CD4-positive, CD25-positive, alpha-beta regulatory T cell (primary cell): ENCODE results near the gene IARS1. TPM values are rescaled to one million over a fixed set of nuclear protein-coding genes. Genes with fewer than 3 reads are reported as not detected.

Experiments
- ATAC-seq, 2 donors: fragments of 150-1000 bp; cut with Tn5 transposase; one replicate each; pipeline ENCODE4 v1.10.0; 2021; ENCODE audit warnings: low read depth in 2 of 2, moderate number of reproducible peaks in 2 of 2, moderate library complexity in 1 of 2
- DNase-seq, 3 donors: peaks; one replicate each; pipeline versions ENCODE4 v3.0.0 to v3.0.0-alpha.2; 2012 to 2022; ENCODE audit warnings: mixed read lengths in 1 of 3
- H3K27ac ChIP-seq: one replicate; pipeline ENCODE4 v1.7.0; 2013; ENCODE audit warnings: mild to moderate bottlenecking, low read length; ENCODE audit not compliant: insufficient read depth, poor library complexity, severe bottlenecking
- H3K27me3 ChIP-seq: one replicate; pipeline ENCODE4 v1.7.0; 2013; ENCODE audit warnings: low read length; ENCODE audit not compliant: control insufficient read depth, insufficient read depth
- H3K36me3 ChIP-seq: one replicate; pipeline ENCODE4 v1.7.0; 2013; ENCODE audit warnings: mild to moderate bottlenecking, low read length, moderate library complexity; ENCODE audit not compliant: control insufficient read depth, insufficient read depth
- H3K4me1 ChIP-seq: 2 replicates; pipeline ENCODE4 v1.7.0; 2013; ENCODE audit warnings: mild to moderate bottlenecking, low read length; ENCODE audit not compliant: insufficient read depth, control insufficient read depth, poor library complexity, severe bottlenecking
- H3K4me3 ChIP-seq: one replicate; pipeline ENCODE4 v1.7.0; 2013; ENCODE audit warnings: low read depth, mild to moderate bottlenecking, low read length, moderate library complexity
- H3K9me3 ChIP-seq, 2 experiments: 1 replicate in 1 of 2; 2 replicates in 1 of 2; pipeline ENCODE4 v1.7.0; 2013; ENCODE audit warnings: low read length in 2 of 2, mild to moderate bottlenecking in 1 of 2, moderate library complexity in 1 of 2; ENCODE audit not compliant: control insufficient read depth in 2 of 2
- H3K27ac Mint-ChIP-seq, 3 donors: one replicate each; pipeline ENCODE4 v1.8.0; 2020 to 2022; ENCODE audit warnings: mild to moderate bottlenecking in 3 of 3, mixed read lengths in 3 of 3, moderate library complexity in 2 of 3
- H3K27me3 Mint-ChIP-seq: one replicate; pipeline ENCODE4 v1.8.0; 2022; ENCODE audit warnings: mild to moderate bottlenecking, mixed read lengths
- H3K36me3 Mint-ChIP-seq: one replicate; pipeline ENCODE4 v1.8.0; 2020; ENCODE audit warnings: mixed read lengths
- H3K4me1 Mint-ChIP-seq, 4 donors: one replicate each; pipeline ENCODE4 v1.8.0; 2020 to 2022; ENCODE audit warnings: mixed read lengths in 4 of 4, mild to moderate bottlenecking in 1 of 4
- H3K4me3 Mint-ChIP-seq, 4 donors: one replicate each; pipeline ENCODE4 v1.8.0; 2020 to 2022; ENCODE audit warnings: mild to moderate bottlenecking in 4 of 4, mixed read lengths in 4 of 4, moderate library complexity in 3 of 4
- H3K9me3 Mint-ChIP-seq, 7 donors: one replicate each; pipeline ENCODE4 v1.8.0; 2020 to 2022; ENCODE audit warnings: mixed read lengths in 7 of 7, mild to moderate bottlenecking in 3 of 7, moderate library complexity in 2 of 7
- polyA plus RNA-seq, 4 donors: library from polyadenylated mRNA; unstranded; fragments of 300-500 nt; fragmentation: Illumina TruSeq; gene quantifications; one replicate each; pipeline ENCODE4 v1.2.3, GENCODE V29; 2021
- total RNA-seq: library from RNA; stranded (reverse); gene quantifications from one replicate; pipeline ENCODE4 v1.2.3, GENCODE V29; 2022

Gene IARS1
- total and polyA plus RNA-seq, 5 donors from 2014 or later = 51.1 to 67.1 (median 52.1) TPM

- Mint-ChIP-seq H3K9me3 (no peaks in the 10 kb centered on the region), H3K4me3 (peak overlapping the region; percentile 92 to 100 (median 99)), H3K4me1 (peaks cover 15 to 50% (median 32%) of the 10 kb centered on the region in 4 donors), H3K27me3 (peaks cover 5% of the 10 kb centered on the region), H3K27ac (peak overlapping the region; percentile 98 to 100 (median 99)), H3K36me3 (peaks cover 14% of the 10 kb centered on the region)
- H3K27me3 ChIP-seq = no peaks in the 10 kb centered on the region
- peaks cover 22% of the 10 kb centered on the region for H3K4me1 ChIP-seq
- DNase-seq = no peak
- no peaks in the 10 kb centered on the region for H3K9me3 ChIP-seq
- H3K27ac ChIP-seq = peak overlapping the region; percentile 92
- no peak for ATAC-seq
- H3K4me3 ChIP-seq = peak overlapping the region; percentile 99
- peaks cover 20% of the 10 kb centered on the region for H3K36me3 ChIP-seq
These were observed 32.5 kb upstream of the IARS1 start for GRCh38 chr9:92325991-92326500.

GRCh38 chr9:92325269-92325990, 31.9 kb upstream of the IARS1 start, which contains the start of the genes CENPP and NOL8:
Gene CENPP (plus strand): TSS chr9:92325953.
Gene NOL8 (minus strand): TSS chr9:92325350. CDS start chr9:92324161, 1,189 bp downstream.
- ATAC-seq (peak; percentile 96), DNase-seq (peak; percentile 77 to 94 (median 91))
- Histone ChIP-seq H3K9me3 (no peaks in the 10 kb centered on the region), H3K27me3 (no peaks in the 10 kb centered on the region), H3K36me3 (peaks cover 25% of the 10 kb centered on the region), H3K4me1 (peaks cover 22% of the 10 kb centered on the region), H3K27ac (peak within 1 kb of the TSS; percentile 92), H3K4me3 (peak within 1 kb of the TSS; percentile 99)
- Mint-ChIP-seq H3K27ac (peak within 1 kb of the TSS; percentile 98 to 100 (median 99)), H3K4me1 (peaks cover 17 to 50% (median 33%) of the 10 kb centered on the region in 4 donors), H3K4me3 (peak within 1 kb of the TSS; percentile 92 to 100 (median 99)), H3K27me3 (peaks cover 5% of the 10 kb centered on the region), H3K9me3 (no peaks in the 10 kb centered on the region), H3K36me3 (peaks cover 18% of the 10 kb centered on the region)

GRCh38 chr9:92324889-92325268, 31.4 kb upstream of the IARS1 start:
- no peaks in the 10 kb centered on the region for H3K9me3 Mint-ChIP-seq
- peaks cover 31% of the 10 kb centered on the region for H3K36me3 ChIP-seq
- DNase-seq = no peak
- H3K4me3 Mint-ChIP-seq = peak overlapping the region; percentile 92 to 100 (median 99)
- H3K27ac Mint-ChIP-seq = peak overlapping the region; percentile 98 to 100 (median 99)
- ATAC-seq = peak; percentile 1 to 5
- H3K4me1 ChIP-seq = peaks cover 22% of the 10 kb centered on the region
- H3K27ac ChIP-seq = peak overlapping the region; percentile 92
- H3K27me3 Mint-ChIP-seq = peaks cover 5% of the 10 kb centered on the region
- peaks cover 17 to 50% (median 35%) of the 10 kb centered on the region in 4 donors for H3K4me1 Mint-ChIP-seq
- H3K4me3 ChIP-seq = peak overlapping the region; percentile 99
- no peaks in the 10 kb centered on the region for H3K27me3 ChIP-seq
- no peaks in the 10 kb centered on the region for H3K9me3 ChIP-seq
- peaks cover 23% of the 10 kb centered on the region for H3K36me3 Mint-ChIP-seq

- Histone ChIP-seq H3K4me3 (peak overlapping the region; percentile 99), H3K27ac (peak overlapping the region; percentile 92), H3K27me3 (no peaks in the 10 kb centered on the region), H3K36me3 (peaks cover 35% of the 10 kb centered on the region), H3K4me1 (peaks cover 22% of the 10 kb centered on the region), H3K9me3 (no peaks in the 10 kb centered on the region)
- H3K27ac Mint-ChIP-seq = peak overlapping the region; percentile 98 to 100 (median 99)
- peak overlapping the region; percentile 92 to 100 (median 99) for H3K4me3 Mint-ChIP-seq
- H3K36me3 Mint-ChIP-seq = peaks cover 26% of the 10 kb centered on the region
- peak in 2 of 3 donors; percentile 3 to 51 for DNase-seq
- no peaks in the 10 kb centered on the region for H3K9me3 Mint-ChIP-seq
- ATAC-seq = no peak
- peaks cover 17 to 50% (median 36%) of the 10 kb centered on the region in 4 donors for H3K4me1 Mint-ChIP-seq
- H3K27me3 Mint-ChIP-seq = peaks cover 5% of the 10 kb centered on the region
These were observed 30.9 kb upstream of the IARS1 start for GRCh38 chr9:92324431-92324830.

GRCh38 chr9:92315456-92315855, 22.0 kb upstream of the IARS1 start:
- Histone ChIP-seq H3K36me3 (peaks cover 67% of the 10 kb centered on the region), H3K4me3 (no peak overlapping the region), H3K27me3 (no peaks in the 10 kb centered on the region), H3K27ac (no peak overlapping the region), H3K9me3 (no peaks in the 10 kb centered on the region), H3K4me1 (no peaks in the 10 kb centered on the region)
- ATAC-seq = no peak
- H3K4me1 Mint-ChIP-seq = peaks cover 12 to 34% (median 28%) of the 10 kb centered on the region in 4 donors
- H3K27ac Mint-ChIP-seq = no peak overlapping the region
- no peaks in the 10 kb centered on the region for H3K27me3 Mint-ChIP-seq
- no peak overlapping the region for H3K4me3 Mint-ChIP-seq
- peaks cover 66% of the 10 kb centered on the region for H3K36me3 Mint-ChIP-seq
- no peaks in the 10 kb centered on the region for H3K9me3 Mint-ChIP-seq
- no peak for DNase-seq

- H3K27me3 ChIP-seq = no peaks in the 10 kb centered on the region
- Mint-ChIP-seq H3K9me3 (no peaks in the 10 kb centered on the region), H3K27ac (peak overlapping the region in 2 of 3 donors; percentile 24 to 85), H3K4me3 (peak overlapping the region in 2 of 4 donors; percentile 36 to 44), H3K4me1 (peaks cover 17 to 38% (median 28%) of the 10 kb centered on the region in 4 donors), H3K27me3 (no peaks in the 10 kb centered on the region), H3K36me3 (peaks cover 65% of the 10 kb centered on the region)
- ATAC-seq (no peak), DNase-seq (no peak)
- no peaks in the 10 kb centered on the region for H3K9me3 ChIP-seq
- H3K27ac ChIP-seq = no peak overlapping the region
- no peaks in the 10 kb centered on the region for H3K4me1 ChIP-seq
- H3K4me3 ChIP-seq = no peak overlapping the region
- H3K36me3 ChIP-seq = peaks cover 67% of the 10 kb centered on the region
These were observed 20.1 kb upstream of the IARS1 start for GRCh38 chr9:92313624-92314012.

GRCh38 chr9:92312887-92313623, 19.6 kb upstream of the IARS1 start:
- Mint-ChIP-seq H3K36me3 (peaks cover 65% of the 10 kb centered on the region), H3K27me3 (no peaks in the 10 kb centered on the region), H3K4me3 (peak overlapping the region in 2 of 4 donors; percentile 10 to 36), H3K9me3 (no peaks in the 10 kb centered on the region), H3K4me1 (peaks cover 21 to 42% (median 29%) of the 10 kb centered on the region in 4 donors), H3K27ac (peak overlapping the region in 2 of 3 donors; percentile 20 to 24)
- H3K4me3 ChIP-seq = no peak overlapping the region
- DNase-seq (no peak), ATAC-seq (no peak)
- no peak overlapping the region for H3K27ac ChIP-seq
- no peaks in the 10 kb centered on the region for H3K9me3 ChIP-seq
- H3K36me3 ChIP-seq = peaks cover 67% of the 10 kb centered on the region
- no peaks in the 10 kb centered on the region for H3K4me1 ChIP-seq
- no peaks in the 10 kb centered on the region for H3K27me3 ChIP-seq
